ENCODE results near the gene SPPL2B.

SPPL2B gene

DNA sequence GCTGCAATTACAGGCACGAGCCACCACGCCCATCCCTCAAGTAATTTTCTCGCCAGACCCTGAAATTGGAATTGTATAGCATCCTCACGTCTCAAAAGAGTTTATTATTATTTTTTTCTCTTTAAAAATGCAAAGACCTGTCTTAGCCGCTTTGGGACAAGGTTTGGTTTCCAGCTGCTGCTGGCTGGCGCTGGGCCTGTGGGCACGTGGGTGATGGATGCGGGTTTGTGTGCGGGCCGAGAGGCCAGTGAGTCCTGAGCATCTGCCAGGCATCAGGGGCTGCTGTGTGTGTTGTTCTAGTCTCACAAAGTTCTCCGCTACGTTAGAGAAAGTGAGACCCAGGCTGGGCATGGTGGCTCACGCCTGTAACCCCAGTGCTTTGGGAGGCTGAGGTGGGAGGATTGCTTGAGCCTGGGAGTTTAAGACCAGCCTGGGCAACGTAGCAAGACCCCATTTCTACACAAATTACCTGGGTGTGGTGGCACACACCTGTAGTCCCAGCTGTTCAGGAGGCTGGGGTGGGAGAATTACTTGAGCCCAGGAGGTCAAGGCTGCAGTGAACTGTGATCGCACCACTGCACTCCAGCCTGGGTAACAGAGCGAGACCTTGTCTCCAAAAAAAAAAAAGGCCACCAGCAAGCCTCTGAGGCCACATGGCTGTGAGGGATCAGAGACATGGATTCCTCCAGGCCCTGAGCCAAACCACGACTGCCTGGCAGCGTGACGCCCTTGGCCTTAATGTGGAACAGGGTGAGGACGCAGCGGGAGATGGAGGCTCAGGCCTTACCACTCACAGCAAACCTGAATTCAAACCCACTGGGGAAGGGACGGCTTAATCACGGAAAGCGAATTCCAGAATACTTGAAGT is 26.9 kb downstream of the SPPL2B start:
- Mint-ChIP-seq H3K27ac (no peak overlapping the region), H3K27me3 (ENCODE audit: low read depth) (peaks cover 2% of the 10 kb centered on the region), H3K9me3 (no peaks in the 10 kb centered on the region), H3K4me1 (ENCODE audit: low read depth) (no peaks in the 10 kb centered on the region), H3K36me3 (ENCODE audit: low read depth) (no peaks in the 10 kb centered on the region), H3K4me3 (no peak overlapping the region)
- no peak for DNase-seq (ENCODE audit: low spot score)

DNA sequence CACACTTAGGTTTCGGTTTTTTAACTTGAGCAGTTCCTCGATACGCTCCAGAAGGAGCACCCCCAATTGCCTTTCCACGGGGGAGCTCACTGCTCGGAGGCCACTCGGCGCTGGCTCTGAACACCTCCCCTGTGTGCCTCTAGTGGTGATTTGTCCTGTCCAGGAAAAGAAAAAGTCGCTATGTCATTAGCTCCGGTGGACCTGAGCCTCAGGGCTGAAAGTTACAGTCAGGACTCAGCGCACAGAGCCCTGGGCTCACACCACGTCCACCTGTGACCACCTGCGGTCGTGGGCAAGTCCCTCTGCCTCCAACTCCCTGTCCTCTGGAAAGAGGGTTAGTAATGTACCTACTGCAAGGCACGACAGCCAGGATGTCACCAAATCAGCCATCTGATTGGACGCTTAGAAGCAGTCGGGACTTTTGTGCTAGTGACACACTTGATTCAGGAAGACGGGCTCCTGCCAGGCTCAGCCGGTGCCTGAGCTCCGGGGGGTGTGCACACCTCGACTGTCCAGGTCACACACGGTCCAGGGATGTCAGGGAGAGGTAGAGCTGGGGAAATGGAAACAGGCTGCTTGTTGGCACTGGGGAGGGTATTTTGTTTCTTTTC is 27.7 kb downstream of the SPPL2B start:
- H3K9me3 Mint-ChIP-seq = no peaks in the 10 kb centered on the region
- H3K36me3 Mint-ChIP-seq (ENCODE audit: low read depth) = no peaks in the 10 kb centered on the region
- H3K4me3 Mint-ChIP-seq = no peak overlapping the region
- H3K27me3 Mint-ChIP-seq (ENCODE audit: low read depth) = peaks cover 7% of the 10 kb centered on the region
- H3K27ac Mint-ChIP-seq = no peak overlapping the region
- DNase-seq (ENCODE audit: low spot score) = no peak
- H3K4me1 Mint-ChIP-seq (ENCODE audit: low read depth) = no peaks in the 10 kb centered on the region

DNA sequence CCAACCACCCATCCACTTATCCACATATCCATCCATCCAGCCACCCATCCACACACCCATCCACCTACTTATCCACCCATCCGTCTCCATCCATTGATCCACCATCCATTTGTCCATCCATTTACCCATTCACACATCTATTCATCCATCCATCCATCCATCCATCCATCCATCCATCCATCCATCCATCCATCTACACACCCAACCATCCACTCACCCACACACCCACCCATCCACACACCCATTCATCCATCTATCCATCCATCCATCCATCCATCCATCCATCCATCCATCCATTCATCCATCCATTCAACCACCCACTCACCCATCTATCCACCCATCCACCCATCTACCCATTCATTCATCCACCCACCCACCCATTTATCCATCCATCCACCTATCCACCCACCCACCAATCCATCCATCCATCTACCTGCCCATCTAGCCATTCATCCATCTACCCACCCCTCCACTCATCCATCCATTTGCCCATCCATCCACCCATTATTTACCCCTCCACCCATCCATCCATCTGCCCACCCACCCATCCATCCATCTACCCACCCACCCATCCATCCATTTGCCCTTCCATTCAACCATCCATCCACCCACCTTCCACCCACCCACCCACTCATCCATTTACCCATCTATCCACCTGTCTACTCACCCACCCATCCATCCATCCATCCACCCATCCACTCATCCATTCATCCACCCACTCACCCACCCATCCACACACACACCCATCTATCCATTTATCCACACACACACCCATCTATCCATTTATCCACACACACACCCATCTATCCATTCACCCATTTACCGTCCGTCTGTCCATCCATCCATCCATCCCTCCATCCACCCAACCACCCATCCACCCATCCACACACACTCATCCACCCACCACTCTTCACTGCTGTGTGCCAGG is 29.1 kb downstream of the SPPL2B start:
- Mint-ChIP-seq H3K4me1 (ENCODE audit: low read depth) (no peaks in the 10 kb centered on the region), H3K27me3 (ENCODE audit: low read depth) (peaks cover 7% of the 10 kb centered on the region), H3K36me3 (ENCODE audit: low read depth) (no peaks in the 10 kb centered on the region), H3K9me3 (no peaks in the 10 kb centered on the region), H3K27ac (no peak overlapping the region), H3K4me3 (no peak overlapping the region)
- DNase-seq (ENCODE audit: low spot score) = no peak

DNA sequence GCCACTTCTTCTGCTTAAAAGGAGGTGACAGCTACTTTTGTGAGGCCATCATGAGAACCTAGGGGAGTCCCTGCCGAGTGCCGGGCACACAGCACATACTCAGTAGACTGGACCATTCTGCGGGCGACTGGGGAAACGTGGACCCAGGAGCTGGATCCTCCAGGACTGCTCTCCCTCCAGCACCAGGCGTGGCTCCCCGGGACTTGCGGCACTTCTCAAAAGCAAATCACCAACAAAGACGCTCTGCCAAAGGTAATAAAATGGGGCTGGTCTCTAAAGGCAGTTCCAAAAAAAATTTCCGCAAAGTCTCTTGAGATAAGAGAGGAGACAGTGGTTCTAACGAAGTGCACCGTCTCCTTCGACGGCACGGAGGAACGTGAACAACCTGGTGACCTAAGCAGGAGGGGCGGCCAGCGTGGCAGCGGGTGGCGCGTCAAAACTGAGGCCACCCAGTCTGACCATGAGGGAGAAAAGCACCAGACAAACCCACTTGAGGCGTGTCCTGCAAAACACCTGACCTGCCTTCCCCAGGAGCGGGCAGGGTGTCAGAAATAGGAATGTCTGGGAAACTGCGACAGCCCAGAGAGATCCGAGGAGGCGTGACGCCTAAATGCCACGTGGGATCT is 30.2 kb downstream of the SPPL2B start:
- no peak for DNase-seq (ENCODE audit: low spot score)
- Mint-ChIP-seq H3K36me3 (ENCODE audit: low read depth) (no peaks in the 10 kb centered on the region), H3K9me3 (no peaks in the 10 kb centered on the region), H3K27me3 (ENCODE audit: low read depth) (peaks cover 7% of the 10 kb centered on the region), H3K4me3 (no peak overlapping the region), H3K4me1 (ENCODE audit: low read depth) (no peaks in the 10 kb centered on the region), H3K27ac (no peak overlapping the region)

DNA sequence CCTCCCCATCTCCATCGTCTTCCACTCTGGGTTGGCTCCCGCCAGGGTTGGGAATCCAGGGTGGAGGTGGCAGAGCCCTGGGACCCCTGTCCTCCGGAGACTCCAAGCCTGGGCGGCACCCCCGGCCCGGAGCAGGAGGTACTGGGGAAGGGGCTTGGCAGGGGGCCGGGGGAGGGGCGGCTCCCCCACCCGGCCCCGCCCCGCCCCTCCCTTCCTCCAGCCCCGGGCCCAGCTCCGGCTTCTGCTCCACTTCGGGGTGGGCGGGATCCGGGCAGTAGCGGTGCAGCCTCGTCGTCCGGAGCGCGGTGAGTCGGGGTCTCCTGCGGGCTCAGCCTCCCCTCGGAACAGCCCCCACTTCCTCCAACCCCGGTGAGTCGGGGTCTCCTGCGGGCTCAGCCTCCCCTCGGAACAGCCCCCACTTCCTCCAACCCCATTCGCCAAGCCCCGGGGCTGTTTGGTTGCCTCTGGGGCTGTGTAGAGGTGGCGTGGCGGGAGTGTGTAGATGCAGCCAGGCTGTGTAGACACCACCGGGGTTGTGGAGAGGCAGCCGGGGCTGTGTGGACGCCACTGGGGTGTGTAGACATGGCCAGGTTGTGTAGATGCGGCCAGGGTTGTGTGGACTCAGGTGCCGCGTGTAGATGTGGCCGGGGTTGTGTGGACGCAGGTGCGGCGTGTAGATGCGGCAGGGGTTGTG is 31.7 kb downstream of the SPPL2B start, which contains the start of gene TMPRSS9:
TMPRSS9 (plus strand) TSS at position 274 of the 694 bp plus-strand sequence. CDS start 29,521 bp downstream, outside the sequence.
- H3K9me3 Mint-ChIP-seq = no peaks in the 10 kb centered on the region
- H3K27me3 Mint-ChIP-seq (ENCODE audit: low read depth) = peaks cover 8% of the 10 kb centered on the region
- H3K36me3 Mint-ChIP-seq (ENCODE audit: low read depth) = no peaks in the 10 kb centered on the region
- no peak within 1 kb of the TSS for H3K27ac Mint-ChIP-seq
- DNase-seq (ENCODE audit: low spot score) = no peak
- no peaks in the 10 kb centered on the region for H3K4me1 Mint-ChIP-seq (ENCODE audit: low read depth)
- H3K4me3 Mint-ChIP-seq = no peak within 1 kb of the TSS

DNA sequence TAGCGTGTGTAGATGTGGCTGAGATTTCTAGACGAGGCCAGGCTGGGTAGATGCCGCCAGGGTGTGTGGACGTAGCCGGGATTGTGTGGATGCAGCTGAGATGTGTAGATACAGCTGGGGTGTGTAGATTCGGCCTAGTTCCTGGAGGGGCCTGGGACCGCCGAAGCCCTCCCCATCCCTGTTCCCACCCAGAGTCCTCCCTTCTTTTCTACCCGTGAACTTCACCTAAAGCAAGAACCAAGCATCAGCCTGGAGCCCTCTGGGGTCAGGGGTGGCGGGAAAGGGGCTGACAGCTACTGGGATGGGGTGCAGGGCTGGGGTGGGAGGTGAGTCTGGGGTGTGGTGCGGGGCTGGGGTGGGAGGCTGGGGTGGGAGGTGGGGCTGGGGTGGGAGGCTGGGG is 32.3 kb downstream of the SPPL2B start:
- no peak for DNase-seq (ENCODE audit: low spot score)
- H3K27ac Mint-ChIP-seq = no peak overlapping the region
- no peaks in the 10 kb centered on the region for H3K36me3 Mint-ChIP-seq (ENCODE audit: low read depth)
- H3K4me1 Mint-ChIP-seq (ENCODE audit: low read depth) = no peaks in the 10 kb centered on the region
- H3K4me3 Mint-ChIP-seq = no peak overlapping the region
- no peaks in the 10 kb centered on the region for H3K9me3 Mint-ChIP-seq
- H3K27me3 Mint-ChIP-seq (ENCODE audit: low read depth) = peaks cover 10% of the 10 kb centered on the region

DNA sequence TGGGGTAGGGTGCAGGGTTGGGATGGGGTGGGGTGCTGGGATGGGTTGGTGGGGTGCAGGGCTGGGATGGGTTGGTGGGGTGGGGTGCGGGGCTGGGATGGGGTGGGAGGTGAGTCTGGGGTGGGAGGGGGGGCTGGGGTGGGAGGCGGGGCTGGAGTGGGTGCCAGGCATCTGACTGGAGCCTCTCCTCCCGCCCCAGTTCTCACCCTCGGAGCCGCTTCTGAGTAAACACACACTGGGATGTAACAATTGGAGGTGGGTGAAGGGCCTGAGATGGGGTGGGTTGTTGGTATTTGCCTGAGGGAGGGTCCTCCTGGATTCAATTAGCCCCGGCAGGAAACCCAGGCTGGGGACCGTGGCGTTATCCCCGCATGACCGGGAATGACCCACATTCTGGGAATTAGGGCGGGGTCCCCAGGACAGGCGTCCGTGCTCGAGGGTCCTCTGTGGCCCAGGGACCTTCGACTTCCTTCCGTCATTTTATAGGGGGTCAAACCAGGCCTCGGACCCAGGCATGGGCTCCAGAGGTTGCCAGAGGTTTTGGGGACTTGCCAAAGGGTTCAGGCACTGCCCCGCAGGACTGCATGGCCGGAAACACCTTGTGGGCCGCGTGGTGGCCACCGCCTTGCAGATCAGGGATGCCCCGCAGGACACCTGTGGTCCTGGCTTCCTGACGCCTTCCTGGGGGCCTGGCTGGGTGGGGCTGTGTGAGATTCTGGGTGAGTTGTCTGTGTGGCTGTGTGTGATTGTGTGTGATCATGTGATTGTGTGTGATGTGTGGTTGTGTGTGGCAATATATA is 33.0 kb downstream of the SPPL2B start:
- Mint-ChIP-seq H3K27ac (no peak overlapping the region), H3K36me3 (ENCODE audit: low read depth) (no peaks in the 10 kb centered on the region), H3K4me3 (no peak overlapping the region), H3K4me1 (ENCODE audit: low read depth) (no peaks in the 10 kb centered on the region), H3K9me3 (no peaks in the 10 kb centered on the region), H3K27me3 (ENCODE audit: low read depth) (peaks cover 10% of the 10 kb centered on the region)
- no peak for DNase-seq (ENCODE audit: low spot score)

DNA sequence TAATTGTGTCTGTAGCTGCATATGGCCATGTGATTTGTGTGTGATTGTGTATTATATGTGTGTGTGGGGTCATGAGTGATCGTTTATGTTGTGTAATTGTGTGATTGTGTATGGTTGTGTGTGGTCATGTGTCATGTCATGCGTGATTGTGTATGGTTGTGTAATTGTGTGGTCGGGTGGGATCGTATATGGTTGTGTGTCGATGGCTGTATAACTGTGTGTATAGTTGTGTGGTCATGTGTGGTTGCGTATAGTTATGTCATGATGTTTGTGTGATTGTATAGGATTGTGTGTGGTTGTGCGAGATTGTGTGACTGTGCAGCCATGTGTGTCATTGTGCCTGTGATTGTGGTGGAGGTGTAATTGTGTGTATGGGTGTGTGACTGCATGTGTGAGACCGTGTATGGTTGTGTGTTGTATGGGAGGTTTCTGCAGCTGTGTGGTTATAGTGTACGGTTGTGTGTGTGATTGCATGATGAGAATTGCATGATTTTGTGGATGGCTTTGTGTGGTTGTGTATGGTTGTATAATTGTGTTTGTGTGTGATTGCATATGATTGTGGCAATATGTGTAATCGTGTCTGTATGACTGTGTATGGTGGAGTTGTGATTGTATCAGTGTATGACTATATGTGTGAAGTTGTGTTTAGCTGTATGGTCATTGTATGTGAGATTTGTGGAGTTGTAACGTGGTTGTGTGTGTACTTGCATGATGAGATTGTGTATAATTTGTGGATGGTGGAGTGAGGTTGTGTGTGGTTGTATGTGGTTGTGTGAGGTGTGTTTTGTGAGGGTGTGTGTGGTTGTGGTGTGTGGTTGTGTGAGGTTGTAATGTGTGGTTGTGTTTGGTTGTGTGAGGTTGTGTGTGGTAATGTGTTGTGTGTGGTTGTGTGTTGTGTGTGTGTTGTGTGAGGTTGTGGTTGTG is 33.8 kb downstream of the SPPL2B start:
- H3K4me3 Mint-ChIP-seq = no peak overlapping the region
- no peak overlapping the region for H3K27ac Mint-ChIP-seq
- no peaks in the 10 kb centered on the region for H3K36me3 Mint-ChIP-seq (ENCODE audit: low read depth)

DNA sequence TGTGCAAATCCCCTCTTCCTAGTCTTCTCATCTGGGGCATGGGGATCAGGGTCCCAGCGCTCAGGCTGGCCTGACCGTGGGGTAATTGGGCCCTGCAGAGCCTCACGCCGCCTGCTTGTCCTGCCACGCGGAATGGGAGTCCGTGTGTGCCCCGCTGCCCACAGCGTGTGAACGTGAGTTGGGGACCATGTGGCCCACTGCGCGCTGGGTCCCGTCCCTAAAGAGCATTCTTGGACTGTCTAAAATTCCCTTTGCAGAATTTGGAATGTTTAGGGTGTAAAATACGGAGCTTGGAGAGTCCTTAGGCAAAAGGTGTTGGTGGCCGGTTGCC is 34.5 kb downstream of the SPPL2B start:
- H3K27ac Mint-ChIP-seq = no peak overlapping the region
- no peaks in the 10 kb centered on the region for H3K36me3 Mint-ChIP-seq (ENCODE audit: low read depth)
- peaks cover 10% of the 10 kb centered on the region for H3K27me3 Mint-ChIP-seq (ENCODE audit: low read depth)
- H3K9me3 Mint-ChIP-seq = peaks cover under 1% of the 10 kb centered on the region
- H3K4me1 Mint-ChIP-seq (ENCODE audit: low read depth) = no peaks in the 10 kb centered on the region
- no peak for DNase-seq (ENCODE audit: low spot score)
- no peak overlapping the region for H3K4me3 Mint-ChIP-seq

More for the DNA sequence above, 33.8 kb downstream of the SPPL2B start:
- no peak for DNase-seq (ENCODE audit: low spot score)
- Mint-ChIP-seq H3K27me3 (ENCODE audit: low read depth) (peaks cover 10% of the 10 kb centered on the region), H3K4me1 (ENCODE audit: low read depth) (no peaks in the 10 kb centered on the region), H3K9me3 (no peaks in the 10 kb centered on the region)

DNA sequence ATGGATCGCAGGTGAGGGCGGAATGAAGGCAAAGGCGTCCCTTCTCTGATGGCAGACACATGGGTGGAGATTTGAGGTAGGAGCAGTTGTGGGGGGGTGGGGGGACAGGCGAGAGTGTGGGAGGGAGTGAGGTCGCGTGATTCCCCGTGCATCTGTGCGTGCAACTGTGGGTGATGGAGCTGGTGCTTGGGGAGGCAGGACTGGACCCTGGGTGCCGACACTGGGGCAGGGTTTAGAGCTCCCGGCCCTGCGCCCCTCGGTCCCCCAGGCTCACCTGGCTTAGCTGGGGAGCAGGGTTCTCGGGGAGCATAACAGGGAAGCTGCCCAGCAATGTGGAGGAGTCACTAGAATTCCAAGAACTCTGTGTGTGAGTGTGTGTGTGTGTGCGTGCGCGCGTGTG is 34.9 kb downstream of the SPPL2B start:
- H3K27me3 Mint-ChIP-seq (ENCODE audit: low read depth) = peaks cover 10% of the 10 kb centered on the region
- peaks cover 2% of the 10 kb centered on the region for H3K36me3 Mint-ChIP-seq (ENCODE audit: low read depth)
- H3K9me3 Mint-ChIP-seq = peaks cover 5% of the 10 kb centered on the region

DNA sequence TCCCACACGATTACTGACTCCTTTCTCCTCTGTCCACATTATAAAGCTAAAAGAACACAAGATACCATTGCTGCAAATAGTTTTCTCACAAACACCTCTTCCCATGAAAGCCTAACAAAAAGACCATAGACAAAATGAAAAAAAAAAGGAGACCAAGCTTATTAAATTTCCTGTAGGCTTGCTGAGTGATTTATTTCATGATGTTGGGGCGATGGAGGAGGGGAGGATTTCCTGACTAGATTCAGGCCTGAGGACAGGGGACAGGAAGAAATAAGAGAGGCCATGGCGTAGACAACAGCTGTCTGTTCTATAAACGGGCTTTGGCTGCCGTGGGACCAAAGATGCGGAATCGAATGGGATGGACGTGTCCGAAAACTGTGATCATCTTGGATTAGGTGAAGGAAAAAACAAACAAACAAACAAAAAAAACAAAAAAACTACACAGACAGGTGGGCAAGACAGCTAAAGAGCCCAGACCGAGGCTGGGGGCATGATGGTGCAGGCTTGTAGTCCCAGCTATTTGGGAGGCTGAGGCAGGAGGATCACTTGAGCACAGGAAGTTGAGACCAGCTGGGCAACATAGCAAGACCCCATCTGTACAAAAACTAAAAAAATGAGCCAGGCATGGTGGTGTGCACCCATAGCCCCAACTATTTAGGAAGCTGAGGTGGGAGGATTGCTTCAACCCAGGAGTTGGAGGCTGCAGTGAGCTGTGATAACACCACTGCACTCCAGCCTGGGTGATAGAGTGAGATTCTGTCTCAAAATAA is 36.9 kb downstream of the SPPL2B start:
- no peak for DNase-seq (ENCODE audit: low spot score)
- H3K4me1 Mint-ChIP-seq (ENCODE audit: low read depth) = no peaks in the 10 kb centered on the region
- no peak overlapping the region for H3K4me3 Mint-ChIP-seq
- H3K9me3 Mint-ChIP-seq = peaks cover 5% of the 10 kb centered on the region
- H3K27me3 Mint-ChIP-seq (ENCODE audit: low read depth) = peaks cover 9% of the 10 kb centered on the region
- H3K27ac Mint-ChIP-seq = no peak overlapping the region
- peaks cover 2% of the 10 kb centered on the region for H3K36me3 Mint-ChIP-seq (ENCODE audit: low read depth)

More for the DNA sequence above, 34.9 kb downstream of the SPPL2B start:
- DNase-seq (ENCODE audit: low spot score) = no peak
- Mint-ChIP-seq H3K4me3 (no peak overlapping the region), H3K4me1 (ENCODE audit: low read depth) (no peaks in the 10 kb centered on the region), H3K27ac (no peak overlapping the region)
